Kidney capillary endothelial cell (primary cell): ENCODE measurements around the gene SLAIN1.

ENCODE experiments used
- DNase-seq: peaks from one replicate; pipeline ENCODE4 v3.0.0-alpha.2; 2018; ENCODE audit warnings: low spot score

Gene SLAIN1

GRCh38 chr13:77714119-77714755 is 16.8 kb downstream of the SLAIN1 start:
- DNase-seq, result no peak

DNA sequence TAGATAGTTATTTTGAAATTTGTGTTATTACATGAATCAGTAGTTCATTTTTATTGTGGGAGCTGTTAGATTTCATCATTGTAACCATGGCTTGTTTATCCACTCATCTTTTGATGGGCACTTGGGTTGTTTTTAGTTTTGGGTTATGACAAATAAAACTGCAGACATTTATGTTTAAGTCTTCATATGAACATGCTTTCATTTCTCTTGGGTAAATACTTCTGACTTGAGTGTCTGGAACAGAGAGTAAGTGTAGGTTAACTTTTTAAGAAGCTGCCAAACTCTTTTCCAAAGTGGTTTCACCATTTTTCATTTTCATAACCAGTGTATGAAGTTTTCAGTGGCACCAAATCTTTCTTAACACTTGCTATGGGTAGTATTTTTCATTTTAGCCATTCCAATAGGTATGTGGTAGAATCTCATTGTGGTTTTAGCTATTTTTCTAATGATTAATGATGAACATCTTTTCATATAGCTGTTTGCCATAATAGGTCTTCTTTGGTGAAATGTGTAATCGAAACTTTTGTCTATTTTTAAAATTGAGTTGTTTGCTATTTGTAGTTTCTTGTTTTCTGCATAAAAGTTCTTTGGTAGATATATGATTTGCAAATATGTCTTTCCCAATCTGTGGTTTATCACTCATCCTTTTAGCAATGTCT is 17.9 kb downstream of the SLAIN1 start:
- DNase-seq, result no peak

DNA sequence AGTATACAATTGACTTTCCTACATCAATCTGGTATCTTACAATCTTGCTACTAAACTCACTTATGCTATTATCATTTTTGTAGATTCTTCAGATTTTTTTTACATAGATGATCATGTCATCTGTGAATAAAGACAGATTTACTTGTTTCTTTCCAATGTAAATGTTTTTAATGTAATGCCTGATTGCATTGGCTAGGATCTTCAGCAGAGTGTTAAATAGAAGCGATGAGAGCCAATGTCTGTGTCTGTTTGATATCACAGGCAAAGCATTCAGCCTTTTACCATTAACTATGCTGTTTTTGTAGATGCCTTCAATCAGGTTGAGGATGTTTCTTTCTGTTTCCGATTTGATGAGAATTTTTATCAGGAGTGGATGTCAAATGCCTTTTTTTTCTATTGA is 19.2 kb downstream of the SLAIN1 start:
- no peak for DNase-seq

- no peak for DNase-seq
Observed at GRCh38 chr13:77717508-77717907, 20.0 kb downstream of the SLAIN1 start.

DNA sequence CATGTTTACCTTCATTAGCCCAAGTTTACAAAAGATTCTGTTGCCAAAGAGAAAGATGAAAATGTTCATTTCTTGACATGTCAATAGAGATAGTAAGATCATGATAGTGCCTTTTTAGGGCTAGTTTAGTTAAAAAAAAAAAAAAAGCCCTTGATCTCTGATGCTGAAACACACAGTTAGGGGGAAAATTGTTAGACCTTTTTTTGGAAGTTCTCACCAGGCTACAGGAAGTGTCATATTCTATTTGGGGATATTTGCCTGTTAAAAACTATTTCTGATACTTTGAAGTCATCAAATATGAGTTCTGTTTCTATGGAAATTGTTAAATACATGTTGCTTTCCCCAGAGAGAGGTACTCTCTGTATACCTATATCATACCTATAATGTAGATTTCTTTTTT is 21.6 kb downstream of the SLAIN1 start:
- no peak for DNase-seq

DNA sequence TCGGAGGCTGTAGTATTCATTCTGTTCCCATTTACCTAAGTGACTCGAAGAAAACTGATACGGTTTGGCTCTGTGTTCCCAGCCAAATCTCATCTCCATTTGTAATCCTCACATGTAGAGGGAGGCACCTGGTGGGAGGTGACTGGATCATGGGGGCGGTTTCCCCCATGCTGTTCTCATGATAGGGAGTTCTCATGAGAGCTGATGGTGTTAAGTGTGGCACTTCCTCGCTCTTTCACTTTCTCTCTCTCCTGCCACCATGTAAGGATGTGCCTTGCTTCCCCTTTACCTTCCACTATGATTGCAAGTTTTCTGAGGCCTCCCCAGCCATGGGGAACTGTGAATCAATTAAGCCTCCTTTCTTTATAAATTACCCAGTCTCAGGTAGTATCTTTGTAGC is 23.5 kb downstream of the SLAIN1 start:
- no peak for DNase-seq

DNA sequence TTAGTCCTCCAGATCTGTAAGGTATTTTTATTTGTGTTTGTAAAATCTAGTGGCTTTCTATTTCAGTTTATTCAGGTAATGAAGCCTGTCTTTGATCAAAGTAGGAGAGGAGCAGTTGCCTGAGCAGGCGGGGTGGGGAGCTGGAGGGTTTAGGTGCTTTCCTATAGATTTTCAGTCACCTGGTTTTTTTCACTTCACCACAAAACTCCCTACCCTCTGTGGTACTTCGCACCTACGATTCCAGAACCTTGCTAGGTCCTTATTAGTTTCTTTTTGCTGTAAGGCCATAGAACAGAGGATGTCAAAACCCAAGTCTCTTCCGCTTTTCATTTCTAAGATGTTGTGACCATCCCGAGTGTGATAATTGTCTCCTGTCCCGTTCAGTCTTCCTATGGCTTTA is 26.6 kb downstream of the SLAIN1 start:
- no peak for DNase-seq

- DNase-seq, result no peak
Observed at GRCh38 chr13:77725071-77725470, 27.6 kb downstream of the SLAIN1 start.

DNA sequence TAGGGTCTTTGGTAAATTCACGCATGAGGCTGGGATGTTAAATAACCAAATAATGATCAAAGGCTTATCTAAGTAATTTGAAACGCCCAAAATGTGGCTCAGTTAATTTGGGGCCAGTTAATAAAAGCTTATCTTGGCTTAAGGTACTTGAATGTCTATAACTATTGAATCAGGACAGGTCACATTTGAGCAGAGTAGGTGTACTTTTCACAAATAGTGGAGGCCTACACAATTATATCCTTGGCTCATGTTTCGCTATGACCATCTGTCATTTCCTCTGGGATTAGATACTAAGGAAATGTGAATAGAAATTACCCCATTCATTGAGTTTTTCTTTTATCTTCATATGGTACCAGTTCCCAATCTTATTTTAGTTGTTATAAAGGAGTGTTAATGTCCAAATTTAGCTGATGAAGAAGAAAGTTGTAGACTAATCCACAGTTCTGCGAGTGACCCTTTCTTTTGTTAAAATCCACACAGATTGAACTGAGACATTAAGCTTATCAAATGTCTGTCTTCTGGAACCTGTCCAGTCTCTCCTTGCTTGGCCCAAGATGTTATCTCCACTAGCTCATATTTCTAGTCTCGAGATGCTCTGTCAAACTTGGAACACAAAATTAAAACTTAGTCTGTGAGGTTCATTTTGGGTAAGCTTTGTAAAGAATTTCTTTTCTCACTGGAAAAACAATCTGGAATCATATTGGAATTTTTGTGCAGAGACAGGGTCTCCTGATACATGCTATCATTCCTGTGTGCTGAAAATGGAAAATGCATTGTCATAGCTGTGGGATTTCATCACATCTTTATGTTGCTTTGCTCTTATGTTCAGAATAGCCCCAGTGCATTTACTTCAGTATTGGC is 31.0 kb downstream of the SLAIN1 start:
- no peak for DNase-seq

- DNase-seq, result no peak
Observed at GRCh38 chr13:77729502-77730221, 32.2 kb downstream of the SLAIN1 start.

GRCh38 chr13:77730572-77730971 is 33.1 kb downstream of the SLAIN1 start:
- no peak for DNase-seq

DNA sequence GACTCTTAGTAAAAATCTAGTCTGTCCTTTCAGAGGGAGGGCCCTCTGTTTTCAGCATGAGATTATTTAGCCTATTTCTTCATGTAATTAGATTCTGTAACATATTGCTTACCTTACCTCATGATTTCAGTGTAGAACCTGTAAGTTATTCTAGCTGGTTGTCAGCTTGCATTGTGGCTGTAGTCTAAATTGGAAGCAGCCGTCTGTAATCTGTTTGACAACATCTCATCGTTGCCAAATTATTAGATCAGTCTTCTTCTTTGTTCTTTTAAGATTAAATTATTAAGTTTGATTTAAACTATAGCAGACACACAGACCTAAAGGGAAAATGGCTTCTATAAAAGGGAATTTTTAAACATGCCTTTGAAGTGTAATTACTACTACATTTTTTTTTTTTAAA is 34.8 kb downstream of the SLAIN1 start:
- no peak for DNase-seq

DNA sequence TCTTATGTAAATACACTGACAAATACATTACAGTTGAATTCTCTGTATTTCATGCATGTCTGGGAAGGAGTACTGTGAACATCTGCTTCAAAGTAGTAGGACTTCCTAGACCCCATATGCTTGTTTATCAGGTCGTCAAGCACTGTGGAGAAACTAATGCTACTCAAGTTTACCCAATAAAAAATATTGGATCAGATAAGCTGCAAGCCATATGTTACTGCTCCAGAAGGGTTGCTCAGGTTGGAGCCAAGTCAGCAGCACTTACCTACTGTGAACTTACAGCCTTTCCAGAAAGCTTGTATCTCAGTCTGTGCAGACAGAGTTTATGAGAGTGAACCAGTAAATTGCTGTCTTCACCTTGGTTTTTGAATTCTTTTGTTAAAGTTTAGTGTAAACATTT is 36.2 kb downstream of the SLAIN1 start:
- no peak for DNase-seq

GRCh38 chr13:77737583-77738200 is 40.2 kb downstream of the SLAIN1 start:
- no peak for DNase-seq

DNA sequence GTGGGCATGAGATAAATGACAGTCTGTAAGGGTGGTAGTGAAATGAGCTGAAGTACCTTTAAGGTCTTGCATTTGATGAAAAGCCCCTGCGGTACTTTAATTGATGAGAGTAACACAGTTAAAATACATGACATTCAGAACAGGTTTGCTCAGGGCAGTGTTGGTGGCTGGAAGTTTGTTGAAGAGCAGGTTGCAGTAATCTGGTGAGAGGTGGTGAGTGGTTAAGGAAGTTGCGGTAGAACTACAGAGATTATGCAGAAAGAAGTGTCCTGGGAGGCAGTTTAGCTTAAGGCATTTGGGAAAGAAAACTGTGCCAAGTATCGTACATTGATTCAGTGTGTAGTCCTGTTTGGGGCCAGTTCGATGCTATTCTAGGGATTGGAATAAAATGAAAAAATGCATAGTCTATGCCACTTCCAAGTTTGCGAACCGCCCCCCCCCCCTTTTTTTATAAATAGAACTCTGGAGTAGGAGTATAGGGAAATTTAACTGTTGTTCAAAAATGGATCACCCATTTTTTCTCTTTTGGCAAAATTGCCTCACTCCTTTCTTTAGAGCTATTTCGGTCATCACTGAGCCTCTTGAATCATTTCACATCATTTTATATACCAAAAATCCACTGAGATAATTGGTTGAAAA is 42.7 kb downstream of the SLAIN1 start:
- no peak for DNase-seq

DNA sequence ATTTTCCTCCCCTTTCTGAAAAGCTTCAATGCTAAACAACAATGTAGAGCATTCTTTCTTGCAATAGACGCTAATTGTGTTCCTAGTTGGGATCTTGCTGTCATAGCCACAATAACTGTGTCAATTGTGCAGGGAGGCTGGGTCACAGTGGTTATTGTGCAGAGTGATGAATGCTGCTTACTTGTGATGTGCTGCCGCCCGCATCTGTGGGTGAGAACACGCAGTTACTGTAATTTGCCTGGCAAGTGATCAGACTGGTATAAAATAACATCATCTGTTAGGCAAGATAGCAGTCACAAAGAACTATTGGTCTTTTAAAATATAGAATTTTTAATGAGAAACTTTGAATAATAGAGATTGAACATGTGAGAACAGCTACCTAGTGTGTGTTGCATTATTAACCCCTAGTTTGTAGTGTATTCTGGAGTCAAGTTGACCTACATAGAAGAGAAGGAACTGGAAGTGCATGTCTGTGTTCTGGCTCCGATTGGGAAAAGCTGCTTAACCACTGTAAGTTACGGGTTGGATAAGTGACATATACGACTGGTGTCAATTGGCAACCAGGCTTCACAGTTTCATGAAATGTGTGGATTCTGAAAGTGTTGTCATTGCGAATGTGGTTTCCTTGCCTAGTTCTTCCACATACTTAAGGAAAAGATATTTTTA is 43.6 kb downstream of the SLAIN1 start:
- no peak for DNase-seq

- no peak for DNase-seq
Observed at GRCh38 chr13:77741597-77741972, 44.1 kb downstream of the SLAIN1 start.

GRCh38 chr13:77742801-77743200 is 45.3 kb downstream of the SLAIN1 start:
- DNase-seq, result no peak

GRCh38 chr13:77745784-77746183 is 48.3 kb downstream of the SLAIN1 start:
- no peak for DNase-seq

GRCh38 chr13:77749344-77749880 is 51.9 kb downstream of the SLAIN1 start:
- peak; percentile 4 for DNase-seq
